ENCODE data around the gene GLG1.
"Not testable (repeated sequence)": the region's sequence is repeated elsewhere in the genome, so short reads cannot be mapped to it uniquely, and the experiment has no call there.

The GLG1 gene

DNA sequence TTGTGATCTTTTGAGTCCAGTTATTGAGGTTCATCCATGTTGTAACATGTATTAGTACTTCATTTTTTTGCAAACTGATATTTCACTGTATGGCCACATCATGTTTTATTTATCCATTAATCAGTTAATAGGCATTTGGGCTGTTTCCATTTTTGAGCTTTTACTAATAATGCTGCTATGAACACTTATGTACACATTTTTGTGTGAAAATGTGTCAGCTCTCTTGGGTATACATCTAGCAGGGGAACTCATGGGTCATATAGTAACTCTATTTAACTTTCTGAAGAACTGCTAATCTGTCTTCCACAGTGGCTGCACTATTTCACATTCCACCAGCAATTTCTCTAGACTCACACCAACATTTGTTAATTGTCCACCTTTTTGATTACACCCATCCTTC is 82.0 kb downstream of the GLG1 start:
- no peak for DNase-seq (ENCODE audit: low read depth)
- H3K4me3 ChIP-seq (ENCODE audit: low read depth, low read length), result no peak overlapping the region
- TF ChIP-seq, protein P1, sequence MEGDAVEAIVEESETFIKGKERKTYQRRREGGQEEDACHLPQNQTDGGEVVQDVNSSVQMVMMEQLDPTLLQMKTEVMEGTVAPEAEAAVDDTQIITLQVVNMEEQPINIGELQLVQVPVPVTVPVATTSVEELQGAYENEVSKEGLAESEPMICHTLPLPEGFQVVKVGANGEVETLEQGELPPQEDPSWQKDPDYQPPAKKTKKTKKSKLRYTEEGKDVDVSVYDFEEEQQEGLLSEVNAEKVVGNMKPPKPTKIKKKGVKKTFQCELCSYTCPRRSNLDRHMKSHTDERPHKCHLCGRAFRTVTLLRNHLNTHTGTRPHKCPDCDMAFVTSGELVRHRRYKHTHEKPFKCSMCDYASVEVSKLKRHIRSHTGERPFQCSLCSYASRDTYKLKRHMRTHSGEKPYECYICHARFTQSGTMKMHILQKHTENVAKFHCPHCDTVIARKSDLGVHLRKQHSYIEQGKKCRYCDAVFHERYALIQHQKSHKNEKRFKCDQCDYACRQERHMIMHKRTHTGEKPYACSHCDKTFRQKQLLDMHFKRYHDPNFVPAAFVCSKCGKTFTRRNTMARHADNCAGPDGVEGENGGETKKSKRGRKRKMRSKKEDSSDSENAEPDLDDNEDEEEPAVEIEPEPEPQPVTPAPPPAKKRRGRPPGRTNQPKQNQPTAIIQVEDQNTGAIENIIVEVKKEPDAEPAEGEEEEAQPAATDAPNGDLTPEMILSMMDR (IDR thresholded peaks at IDR 0.05; ENCODE audit: low read depth, low read length, missing control alignments), result no peak

- TF ChIP-seq, protein P1 (IDR thresholded peaks at IDR 0.05; ENCODE audit: low read depth, low read length, missing control alignments), result no peak
- no peak for DNase-seq (ENCODE audit: low read depth)
- no peak overlapping the region for H3K4me3 ChIP-seq (ENCODE audit: low read depth, low read length)
Observed at GRCh38 chr16:74524117-74524516, 82.8 kb downstream of the GLG1 start.

GRCh38 chr16:74523706-74524105 is 83.2 kb downstream of the GLG1 start:
- H3K4me3 ChIP-seq (ENCODE audit: low read depth, low read length); DNase-seq (ENCODE audit: low read depth): not testable (repeated sequence)

DNA sequence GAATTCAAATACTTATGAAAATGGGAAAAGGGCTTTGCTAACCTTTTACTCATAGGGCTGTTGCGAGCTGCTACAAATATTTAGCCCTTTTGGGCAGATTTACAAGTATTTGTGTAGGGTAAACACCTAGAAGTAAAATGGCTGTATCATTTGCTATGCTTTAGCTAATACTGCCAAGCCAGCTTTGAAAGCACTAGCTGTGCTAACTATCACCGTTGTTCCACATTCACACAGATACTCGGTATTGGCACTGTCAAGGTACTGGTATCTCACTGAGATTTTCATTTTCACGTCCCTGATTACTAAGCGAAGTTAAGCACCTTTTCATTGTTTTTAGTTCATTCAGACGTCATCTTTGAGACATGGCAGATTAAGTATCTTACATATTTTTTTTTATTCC is 84.8 kb downstream of the GLG1 start:
- no peak overlapping the region for H3K4me3 ChIP-seq (ENCODE audit: low read depth, low read length)
- TF ChIP-seq, protein P1 (IDR thresholded peaks at IDR 0.05; ENCODE audit: low read depth, low read length, missing control alignments), result no peak
- DNase-seq (ENCODE audit: low read depth), result no peak

- H3K4me3 ChIP-seq (ENCODE audit: low read depth, low read length), result no peak overlapping the region
- no peak for DNase-seq (ENCODE audit: low read depth)
- TF ChIP-seq, protein P1 (IDR thresholded peaks at IDR 0.05; ENCODE audit: low read depth, low read length, missing control alignments), result no peak
Observed at GRCh38 chr16:74521691-74522090, 85.2 kb downstream of the GLG1 start.

GRCh38 chr16:74518934-74519333 is 88.0 kb downstream of the GLG1 start:
- not testable (repeated sequence) for H3K4me3 ChIP-seq (ENCODE audit: low read depth, low read length); DNase-seq (ENCODE audit: low read depth)

DNA sequence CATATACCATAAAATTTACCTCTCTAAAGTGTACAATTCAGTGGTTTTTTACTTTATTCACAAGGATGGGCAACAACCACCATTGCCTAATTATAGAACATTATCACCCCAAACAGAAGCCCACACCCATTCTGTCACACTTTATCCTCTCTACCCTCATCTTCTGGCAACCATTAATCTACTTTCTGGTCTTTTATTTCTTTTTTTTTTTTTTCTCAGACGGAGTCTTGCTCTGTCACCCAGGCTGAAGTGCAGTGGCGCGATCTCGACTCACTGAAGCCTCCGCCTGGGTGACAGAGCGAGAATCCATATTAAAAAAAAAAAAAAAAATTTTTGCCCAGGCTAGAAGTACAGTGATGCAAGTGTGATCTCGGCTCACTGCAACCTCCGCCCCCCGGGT is 95.0 kb downstream of the GLG1 start:
- TF ChIP-seq, protein P1 (IDR thresholded peaks at IDR 0.05; ENCODE audit: low read depth, low read length, missing control alignments), result no peak
- no peak for DNase-seq (ENCODE audit: low read depth)
- H3K4me3 ChIP-seq (ENCODE audit: low read depth, low read length), result no peak overlapping the region

DNA sequence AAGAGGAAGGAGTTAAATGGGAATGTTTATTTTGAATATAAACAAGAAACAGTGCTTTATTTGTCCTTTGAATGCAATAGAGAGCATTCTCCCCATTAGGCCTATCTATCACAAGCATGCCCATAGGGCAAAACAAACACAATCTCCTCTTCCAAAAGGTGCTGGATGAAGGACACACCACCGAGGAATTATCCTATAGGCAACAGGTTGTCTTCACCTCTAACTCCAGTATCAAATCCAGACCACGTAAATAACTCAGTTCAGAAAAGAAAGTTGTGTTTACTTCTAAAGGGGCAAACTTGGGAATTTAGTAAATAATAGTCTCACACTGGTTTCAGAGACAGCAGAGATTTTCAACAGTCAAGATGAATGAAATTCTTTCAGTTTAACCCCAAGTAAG is 101.9 kb downstream of the GLG1 start:
- no peak overlapping the region for H3K4me3 ChIP-seq (ENCODE audit: low read depth, low read length)
- TF ChIP-seq, protein P1 (IDR thresholded peaks at IDR 0.05; ENCODE audit: low read depth, low read length, missing control alignments), result no peak
- no peak for DNase-seq (ENCODE audit: low read depth)

All from GM12864 (cell line).